ENCODE results near the gene HDGF.

The HDGF gene

DNA sequence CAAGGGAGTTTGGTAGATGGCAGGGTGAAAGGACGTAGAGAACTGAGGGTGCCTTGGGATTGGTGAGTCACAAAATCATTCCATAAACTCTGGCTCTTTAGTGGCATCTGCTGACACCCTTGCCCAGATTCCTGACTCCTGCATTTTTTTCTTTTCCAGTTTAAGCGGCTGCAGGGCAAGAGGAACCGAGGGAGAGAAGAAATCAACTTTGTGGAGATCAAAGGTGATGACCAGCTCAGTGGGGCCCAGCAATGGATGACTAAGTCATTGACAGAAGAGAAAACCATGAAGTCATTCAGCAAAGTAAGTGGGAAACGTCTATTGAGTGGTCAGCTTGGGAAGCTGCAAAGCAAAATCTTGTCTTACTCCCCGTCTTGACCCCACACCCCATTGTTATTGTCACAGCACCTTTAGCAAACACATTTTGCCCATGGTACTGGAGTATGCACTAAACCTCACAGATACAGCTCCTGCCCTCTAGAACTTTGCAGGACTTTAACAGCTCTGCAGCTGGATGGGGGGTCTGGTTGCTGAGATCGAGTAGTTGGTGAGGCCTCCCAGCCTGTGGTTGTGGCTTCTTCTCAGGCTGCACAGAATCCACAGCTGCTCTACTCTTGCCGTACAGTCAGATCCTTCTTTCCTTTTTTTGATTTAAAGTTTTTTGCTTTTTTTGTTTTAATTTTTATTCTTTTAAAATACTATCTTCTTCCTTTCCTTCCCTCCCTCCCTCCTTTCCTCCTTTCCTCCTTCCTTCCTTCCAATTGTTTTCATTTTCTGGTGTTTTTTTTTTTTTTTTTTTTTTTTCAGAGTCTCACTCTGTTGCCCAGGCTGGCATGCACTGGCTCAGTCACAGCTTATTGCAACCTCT is 43.3 kb upstream of the HDGF start:
- TF ChIP-seq, protein P1, sequence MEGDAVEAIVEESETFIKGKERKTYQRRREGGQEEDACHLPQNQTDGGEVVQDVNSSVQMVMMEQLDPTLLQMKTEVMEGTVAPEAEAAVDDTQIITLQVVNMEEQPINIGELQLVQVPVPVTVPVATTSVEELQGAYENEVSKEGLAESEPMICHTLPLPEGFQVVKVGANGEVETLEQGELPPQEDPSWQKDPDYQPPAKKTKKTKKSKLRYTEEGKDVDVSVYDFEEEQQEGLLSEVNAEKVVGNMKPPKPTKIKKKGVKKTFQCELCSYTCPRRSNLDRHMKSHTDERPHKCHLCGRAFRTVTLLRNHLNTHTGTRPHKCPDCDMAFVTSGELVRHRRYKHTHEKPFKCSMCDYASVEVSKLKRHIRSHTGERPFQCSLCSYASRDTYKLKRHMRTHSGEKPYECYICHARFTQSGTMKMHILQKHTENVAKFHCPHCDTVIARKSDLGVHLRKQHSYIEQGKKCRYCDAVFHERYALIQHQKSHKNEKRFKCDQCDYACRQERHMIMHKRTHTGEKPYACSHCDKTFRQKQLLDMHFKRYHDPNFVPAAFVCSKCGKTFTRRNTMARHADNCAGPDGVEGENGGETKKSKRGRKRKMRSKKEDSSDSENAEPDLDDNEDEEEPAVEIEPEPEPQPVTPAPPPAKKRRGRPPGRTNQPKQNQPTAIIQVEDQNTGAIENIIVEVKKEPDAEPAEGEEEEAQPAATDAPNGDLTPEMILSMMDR (IDR thresholded peaks at IDR 0.05) = no peak
- H3K4me1 ChIP-seq (ENCODE audit: control insufficient read depth in 1 of 2, insufficient read depth in 1 of 2, low read depth in 1 of 2, low read length in 1 of 2) = peaks cover 7% of the 10 kb centered on the region in 2 experiments
- no peaks in the 10 kb centered on the region for H3K9me3 ChIP-seq
- no peaks in the 10 kb centered on the region for H3K27me3 ChIP-seq
- no peak overlapping the region for H3K27ac ChIP-seq
- peaks cover 97% of the 10 kb centered on the region for H3K36me3 ChIP-seq
- H3K4me3 ChIP-seq (ENCODE audit: low read depth in 1 of 2, low read length in 1 of 2) = no peak overlapping the region

DNA sequence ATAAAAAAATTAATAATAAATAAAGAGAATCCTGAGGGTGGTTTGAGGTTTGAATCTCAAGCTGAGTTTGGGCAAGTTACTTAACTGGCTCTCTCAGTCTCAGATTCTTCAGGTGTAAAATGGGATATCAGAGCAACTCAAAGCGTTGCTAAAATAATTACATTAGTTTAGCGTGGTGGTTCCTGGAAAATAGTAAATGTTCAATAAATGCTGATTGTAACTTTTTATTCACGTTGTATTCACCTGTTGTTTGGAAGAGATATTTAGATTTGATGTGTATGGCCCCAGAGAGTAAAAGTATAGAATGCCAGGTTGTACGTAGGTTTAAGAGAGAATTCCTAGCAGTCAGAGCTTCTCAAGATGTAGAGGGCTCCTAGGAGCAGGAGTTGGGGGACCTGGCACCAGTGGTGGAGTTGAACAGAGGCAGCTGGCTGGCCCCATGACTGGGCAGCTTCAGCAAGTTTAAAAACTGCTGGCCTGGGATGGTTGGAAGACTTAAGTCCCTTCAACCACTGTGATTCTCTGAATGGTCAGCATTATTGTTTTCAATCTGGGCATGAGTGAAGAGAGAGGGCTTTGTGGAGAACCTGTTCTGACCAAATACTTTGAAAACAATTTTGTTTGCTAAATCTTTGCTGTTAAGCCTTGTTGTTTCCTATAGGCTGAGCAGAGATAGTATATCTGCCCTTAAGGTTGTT is 38.3 kb upstream of the HDGF start:
- TF ChIP-seq, protein P1 (IDR thresholded peaks at IDR 0.05) = no peak
- Histone ChIP-seq H3K9me3 (no peaks in the 10 kb centered on the region), H3K36me3 (peaks cover 85% of the 10 kb centered on the region), H3K27me3 (no peaks in the 10 kb centered on the region), H3K4me1 (ENCODE audit: control insufficient read depth in 1 of 2, insufficient read depth in 1 of 2, low read depth in 1 of 2, low read length in 1 of 2) (peaks cover 7% of the 10 kb centered on the region in 2 experiments), H3K27ac (no peak overlapping the region), H3K4me3 (ENCODE audit: low read depth in 1 of 2, low read length in 1 of 2) (no peak overlapping the region)

DNA sequence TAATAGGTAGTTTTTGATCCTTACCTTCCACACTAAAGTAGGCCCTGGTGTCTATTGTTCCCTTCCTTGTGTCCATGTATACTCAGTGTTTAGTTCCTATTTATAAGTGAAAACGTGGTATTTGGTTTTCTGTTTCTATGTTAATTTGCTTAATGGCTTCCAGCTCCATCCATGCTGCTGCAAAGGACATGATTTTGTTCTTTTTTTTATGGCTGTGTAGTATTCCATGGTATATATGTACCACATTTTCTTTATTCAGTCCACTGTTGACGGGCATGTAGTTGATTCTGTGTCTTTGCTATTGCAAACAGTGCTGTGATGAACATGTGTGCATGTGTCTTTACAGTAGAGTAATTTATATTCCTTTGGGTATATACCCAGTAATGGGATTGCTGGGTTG is 36.7 kb upstream of the HDGF start:
- Histone ChIP-seq H3K27ac (no peak overlapping the region), H3K36me3 (peaks cover 85% of the 10 kb centered on the region), H3K4me3 (ENCODE audit: low read depth in 1 of 2, low read length in 1 of 2) (no peak overlapping the region), H3K9me3 (no peaks in the 10 kb centered on the region), H3K27me3 (no peaks in the 10 kb centered on the region), H3K4me1 (ENCODE audit: control insufficient read depth in 1 of 2, insufficient read depth in 1 of 2, low read depth in 1 of 2, low read length in 1 of 2) (peaks cover 7% of the 10 kb centered on the region in 2 experiments)
- TF ChIP-seq, protein P1 (IDR thresholded peaks at IDR 0.05) = no peak

DNA sequence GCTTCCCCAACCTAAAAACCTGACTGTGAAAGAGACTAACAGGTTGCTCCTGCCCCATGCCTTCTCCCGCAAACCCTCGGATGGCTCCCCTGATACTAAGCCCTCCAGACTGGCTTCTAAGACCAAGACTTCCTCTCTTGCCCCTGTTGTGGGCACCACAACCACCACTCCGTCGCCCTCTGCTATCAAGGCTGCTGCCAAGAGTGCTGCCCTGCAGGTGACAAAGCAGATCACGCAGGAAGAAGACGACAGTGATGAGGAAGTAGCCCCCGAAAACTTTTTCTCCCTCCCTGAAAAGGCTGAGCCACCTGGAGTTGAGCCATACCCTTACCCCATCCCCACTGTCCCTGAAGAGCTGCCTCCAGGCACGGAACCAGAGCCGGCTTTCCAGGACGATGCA is 35.2 kb upstream of the HDGF start:
- Histone ChIP-seq H3K27me3 (no peaks in the 10 kb centered on the region), H3K27ac (no peak overlapping the region), H3K9me3 (no peaks in the 10 kb centered on the region), H3K36me3 (peaks cover 81% of the 10 kb centered on the region), H3K4me1 (ENCODE audit: control insufficient read depth in 1 of 2, insufficient read depth in 1 of 2, low read depth in 1 of 2, low read length in 1 of 2) (peaks cover 5 to 10% of the 10 kb centered on the region in 2 experiments), H3K4me3 (ENCODE audit: low read depth in 1 of 2, low read length in 1 of 2) (no peak overlapping the region)
- TF ChIP-seq, protein P1 (IDR thresholded peaks at IDR 0.05) = no peak

DNA sequence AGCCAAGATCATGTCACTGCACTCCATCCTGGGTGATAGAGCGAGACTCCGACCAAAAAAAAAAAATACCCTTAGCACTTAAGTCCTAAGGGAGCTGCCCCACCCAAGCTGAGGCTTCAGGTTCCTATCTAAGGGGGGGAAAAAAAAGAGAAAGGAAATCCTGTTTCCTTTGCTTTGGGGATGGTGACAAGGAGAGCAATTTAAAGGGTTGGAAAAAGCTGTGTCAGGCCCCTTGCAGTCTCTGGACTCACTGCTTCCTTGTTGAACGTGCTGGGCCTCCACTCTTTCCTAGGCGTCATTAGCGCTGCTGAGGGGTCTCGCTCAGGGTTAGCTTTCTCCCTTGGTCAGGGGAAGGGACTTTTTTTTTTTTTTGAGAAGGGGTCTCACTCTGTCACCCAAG is 34.0 kb upstream of the HDGF start:
- no peak overlapping the region for H3K4me3 ChIP-seq (ENCODE audit: low read depth in 1 of 2, low read length in 1 of 2)
- peaks cover 0 to 3% of the 10 kb centered on the region in 2 experiments for H3K4me1 ChIP-seq (ENCODE audit: control insufficient read depth in 1 of 2, insufficient read depth in 1 of 2, low read depth in 1 of 2, low read length in 1 of 2)
- no peaks in the 10 kb centered on the region for H3K9me3 ChIP-seq
- peaks cover 70% of the 10 kb centered on the region for H3K36me3 ChIP-seq
- no peaks in the 10 kb centered on the region for H3K27me3 ChIP-seq
- TF ChIP-seq, protein P1 (IDR thresholded peaks at IDR 0.05) = no peak
- H3K27ac ChIP-seq = no peak overlapping the region

Measured in neutrophil (primary cell).